Measurements from ENCODE around the gene CSTPP1. TPM values are rescaled to one million over a fixed set of nuclear protein-coding genes. Genes with fewer than 3 reads are reported as not detected.

Gene CSTPP1
- total RNA-seq, 1 donor from 2014 or later: 6.6 TPM

DNA sequence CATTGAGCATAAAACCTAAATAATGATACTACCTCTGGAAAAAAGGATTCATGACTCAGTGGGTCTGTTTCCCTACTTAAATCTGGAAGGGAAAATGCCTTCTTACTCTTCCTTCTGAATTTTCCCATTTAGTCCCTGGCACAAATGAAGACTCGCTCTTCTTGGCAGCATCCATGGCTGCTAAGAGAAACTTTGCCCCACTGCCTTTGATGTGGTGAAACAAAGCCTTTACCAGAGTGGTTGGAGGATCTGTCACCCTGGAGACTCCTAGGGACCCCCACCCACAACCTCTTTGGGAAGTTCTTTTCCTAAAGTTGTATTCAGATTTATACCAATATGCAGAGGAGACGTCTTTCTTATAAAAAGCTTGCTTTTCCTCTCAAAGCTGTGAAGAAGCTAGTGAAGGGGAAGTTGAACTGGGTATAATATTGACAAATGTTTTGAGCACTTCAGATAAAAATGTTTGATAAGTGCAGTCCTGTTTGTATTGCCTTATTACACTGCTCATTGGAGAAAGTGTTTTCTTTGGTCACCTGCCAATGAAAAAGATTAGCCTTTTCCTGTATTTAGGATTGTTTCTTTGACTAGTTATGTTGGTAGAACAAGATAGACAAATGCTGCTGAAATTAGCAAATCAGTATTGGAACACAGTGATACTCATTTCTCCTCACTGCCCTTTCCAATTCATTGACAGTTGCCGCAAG lies 162.8 kb downstream of the CSTPP1 start:
- FAIRE-seq (no peak), DNase-seq (ENCODE audit: low read depth) (no peak)
- Histone ChIP-seq H3K27me3 (ENCODE audit: control insufficient read depth, insufficient read depth, low read length) (no peaks in the 10 kb centered on the region), H3K4me3 (ENCODE audit: low read depth, low read length) (no peak overlapping the region), H3K36me3 (ENCODE audit: control insufficient read depth, insufficient read depth, low read length) (no peaks in the 10 kb centered on the region)
- no peak for TF ChIP-seq CTCF (IDR thresholded peaks at IDR 0.05; ENCODE audit: insufficient read depth, low read length, severe bottlenecking)

DNA sequence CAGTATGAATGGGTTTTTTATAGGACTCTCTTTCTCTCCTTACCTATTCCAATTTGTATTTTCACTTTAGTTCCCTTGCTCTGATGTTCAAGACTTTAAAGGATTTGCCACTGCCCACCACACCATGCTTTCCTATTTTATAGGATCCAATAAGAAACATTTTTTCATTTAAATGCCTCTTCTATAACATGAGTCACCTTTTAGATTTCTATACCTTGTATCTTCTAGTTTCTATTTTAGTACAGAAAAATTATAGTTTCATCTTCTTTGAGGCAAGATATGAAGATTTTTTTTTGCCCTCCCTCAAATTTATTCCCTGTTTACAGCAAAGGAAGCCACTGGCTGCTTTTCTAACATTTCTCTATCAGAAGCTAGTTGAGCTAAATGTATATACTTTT lies 163.4 kb downstream of the CSTPP1 start:
- FAIRE-seq (no peak), DNase-seq (ENCODE audit: low read depth) (no peak)
- no peaks in the 10 kb centered on the region for H3K27me3 ChIP-seq (ENCODE audit: control insufficient read depth, insufficient read depth, low read length)
- no peaks in the 10 kb centered on the region for H3K36me3 ChIP-seq (ENCODE audit: control insufficient read depth, insufficient read depth, low read length)
- no peak for TF ChIP-seq CTCF (IDR thresholded peaks at IDR 0.05; ENCODE audit: insufficient read depth, low read length, severe bottlenecking)
- no peak overlapping the region for H3K4me3 ChIP-seq (ENCODE audit: low read depth, low read length)

DNA sequence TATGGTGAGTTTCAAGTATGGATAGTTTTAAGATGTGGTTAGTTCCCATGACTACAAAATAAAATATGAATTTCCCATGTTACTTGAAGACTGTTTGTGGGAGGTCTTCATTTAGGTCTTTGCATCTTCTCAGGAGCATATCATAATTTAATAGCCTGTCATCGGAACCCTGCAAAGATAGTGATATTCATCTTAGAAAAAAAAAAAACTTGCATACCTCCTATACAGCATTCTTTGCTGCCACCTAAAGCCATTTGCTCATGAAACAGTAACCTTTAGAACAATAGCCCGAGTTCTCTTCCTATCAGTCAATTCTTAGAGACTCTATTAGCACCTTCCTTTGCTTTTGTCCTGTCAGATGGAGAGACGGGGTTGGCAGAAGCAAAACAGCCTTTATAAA lies 164.8 kb downstream of the CSTPP1 start:
- no peak overlapping the region for H3K4me3 ChIP-seq (ENCODE audit: low read depth, low read length)
- TF ChIP-seq CTCF (IDR thresholded peaks at IDR 0.05; ENCODE audit: insufficient read depth, low read length, severe bottlenecking): no peak
- no peaks in the 10 kb centered on the region for H3K27me3 ChIP-seq (ENCODE audit: control insufficient read depth, insufficient read depth, low read length)
- H3K36me3 ChIP-seq (ENCODE audit: control insufficient read depth, insufficient read depth, low read length): no peaks in the 10 kb centered on the region
- FAIRE-seq (no peak), DNase-seq (ENCODE audit: low read depth) (no peak)

DNA sequence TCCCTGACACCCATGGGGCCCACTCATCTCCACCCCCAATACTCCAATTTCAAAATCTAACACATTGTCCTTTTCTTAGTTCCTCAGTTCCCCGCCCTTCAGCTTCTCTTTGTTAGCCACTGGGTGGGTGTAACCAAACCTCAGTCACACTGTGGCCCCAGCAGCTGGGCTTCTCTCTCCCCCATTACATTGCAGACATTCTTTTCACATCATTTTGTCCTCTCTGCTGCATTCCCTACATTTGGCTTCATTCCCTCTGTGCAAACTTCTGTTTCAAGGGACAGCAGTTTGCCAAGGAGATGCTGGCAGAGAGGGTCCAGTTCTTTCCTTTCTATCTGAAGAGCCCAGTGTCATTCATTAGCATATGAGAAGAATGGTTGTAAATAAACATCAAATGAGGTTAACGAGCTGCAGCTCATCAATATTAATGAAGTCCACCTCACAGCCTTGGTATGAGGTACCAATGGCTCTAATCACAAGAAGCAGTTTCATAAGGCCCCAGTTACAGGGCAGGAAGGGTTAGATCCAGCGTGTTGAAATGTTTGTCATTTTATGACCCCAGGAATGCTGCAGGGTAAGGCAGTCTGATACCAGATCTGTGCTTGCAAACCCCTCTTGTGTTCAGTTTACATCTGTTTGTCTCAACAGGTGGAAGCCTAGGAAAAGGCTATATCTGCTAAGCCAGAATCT lies 167.8 kb downstream of the CSTPP1 start:
- Histone ChIP-seq H3K27me3 (ENCODE audit: control insufficient read depth, insufficient read depth, low read length) (no peaks in the 10 kb centered on the region), H3K4me3 (ENCODE audit: low read depth, low read length) (no peak overlapping the region), H3K36me3 (ENCODE audit: control insufficient read depth, insufficient read depth, low read length) (no peaks in the 10 kb centered on the region)
- FAIRE-seq (no peak), DNase-seq (ENCODE audit: low read depth) (no peak)
- no peak for TF ChIP-seq CTCF (IDR thresholded peaks at IDR 0.05; ENCODE audit: insufficient read depth, low read length, severe bottlenecking)

DNA sequence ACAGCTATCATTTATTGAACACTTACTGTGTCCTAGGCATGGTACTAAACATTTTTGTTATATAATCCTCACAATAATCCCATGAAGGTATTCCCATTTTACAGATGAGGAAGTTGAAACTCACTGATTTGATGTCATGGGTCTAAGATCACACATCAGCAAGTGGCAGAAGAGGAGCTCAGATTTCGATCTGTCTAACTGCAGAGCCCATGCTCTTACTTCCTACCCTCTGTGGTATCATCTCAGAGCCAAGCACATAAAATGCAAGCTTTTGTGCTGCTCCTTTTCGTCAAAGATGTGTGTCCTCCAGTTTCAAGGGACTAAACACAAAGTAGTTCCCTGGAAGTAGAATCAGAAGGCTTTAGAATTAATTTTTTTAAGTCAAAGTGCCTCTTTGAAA lies 169.0 kb downstream of the CSTPP1 start:
- Histone ChIP-seq H3K4me3 (ENCODE audit: low read depth, low read length) (no peak overlapping the region), H3K27me3 (ENCODE audit: control insufficient read depth, insufficient read depth, low read length) (no peaks in the 10 kb centered on the region), H3K36me3 (ENCODE audit: control insufficient read depth, insufficient read depth, low read length) (no peaks in the 10 kb centered on the region)
- DNase-seq (ENCODE audit: low read depth): no peak
- no peak for TF ChIP-seq CTCF (IDR thresholded peaks at IDR 0.05; ENCODE audit: insufficient read depth, low read length, severe bottlenecking)
- no peak for FAIRE-seq
